AG09309 (cell line): Measurements from ENCODE around the gene PLEKHA4.
"Not testable (repeated sequence)": the region's sequence is repeated elsewhere in the genome, so short reads cannot be mapped to it uniquely, and the experiment has no call there.

Experiments used
- DNase-seq: peaks from one replicate; pipeline ENCODE4 v3.0.0-alpha.2; 2010; ENCODE audit warnings: low read depth
- H3K4me3 ChIP-seq: 2 replicates; pipeline ENCODE4 v1.5.1; 2011; ENCODE audit warnings: mild to moderate bottlenecking, low read depth, low read length, moderate library complexity; ENCODE audit not compliant: control insufficient read depth
- TF ChIP-seq, protein P1 (sequence below): IDR thresholded peaks from 2 replicates; pipeline ENCODE4 v1.5.1; 2011; ENCODE audit warnings: mild to moderate bottlenecking, low read depth, low read length, inconsistent platforms; ENCODE audit not compliant: insufficient read depth, control insufficient read depth; ENCODE audit errors: missing control alignments

The PLEKHA4 gene

DNA sequence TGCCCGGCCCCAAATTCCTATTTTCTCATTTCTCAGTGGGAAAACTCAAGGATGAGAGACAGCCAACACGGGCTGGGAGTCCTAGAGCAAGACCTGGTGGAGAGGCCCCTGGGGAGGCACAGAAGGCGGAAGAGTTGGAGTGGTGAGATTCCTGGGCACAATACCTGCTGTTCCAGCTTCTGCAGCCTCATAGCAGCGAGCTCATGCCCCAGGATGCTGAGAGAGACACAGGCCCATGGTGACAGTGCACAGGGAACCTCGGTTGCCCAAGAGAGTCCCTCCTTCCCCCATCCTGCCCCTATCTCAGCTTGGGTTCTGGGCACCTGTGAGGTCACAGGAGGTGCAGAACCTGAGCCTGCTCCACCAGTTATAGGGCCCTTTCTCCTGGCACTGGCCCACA, 28.8 kb upstream of the PLEKHA4 start:
- H3K4me3 ChIP-seq, result no peak overlapping the region
- DNase-seq, result no peak
- TF ChIP-seq, protein P1, sequence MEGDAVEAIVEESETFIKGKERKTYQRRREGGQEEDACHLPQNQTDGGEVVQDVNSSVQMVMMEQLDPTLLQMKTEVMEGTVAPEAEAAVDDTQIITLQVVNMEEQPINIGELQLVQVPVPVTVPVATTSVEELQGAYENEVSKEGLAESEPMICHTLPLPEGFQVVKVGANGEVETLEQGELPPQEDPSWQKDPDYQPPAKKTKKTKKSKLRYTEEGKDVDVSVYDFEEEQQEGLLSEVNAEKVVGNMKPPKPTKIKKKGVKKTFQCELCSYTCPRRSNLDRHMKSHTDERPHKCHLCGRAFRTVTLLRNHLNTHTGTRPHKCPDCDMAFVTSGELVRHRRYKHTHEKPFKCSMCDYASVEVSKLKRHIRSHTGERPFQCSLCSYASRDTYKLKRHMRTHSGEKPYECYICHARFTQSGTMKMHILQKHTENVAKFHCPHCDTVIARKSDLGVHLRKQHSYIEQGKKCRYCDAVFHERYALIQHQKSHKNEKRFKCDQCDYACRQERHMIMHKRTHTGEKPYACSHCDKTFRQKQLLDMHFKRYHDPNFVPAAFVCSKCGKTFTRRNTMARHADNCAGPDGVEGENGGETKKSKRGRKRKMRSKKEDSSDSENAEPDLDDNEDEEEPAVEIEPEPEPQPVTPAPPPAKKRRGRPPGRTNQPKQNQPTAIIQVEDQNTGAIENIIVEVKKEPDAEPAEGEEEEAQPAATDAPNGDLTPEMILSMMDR, result no peak

DNA sequence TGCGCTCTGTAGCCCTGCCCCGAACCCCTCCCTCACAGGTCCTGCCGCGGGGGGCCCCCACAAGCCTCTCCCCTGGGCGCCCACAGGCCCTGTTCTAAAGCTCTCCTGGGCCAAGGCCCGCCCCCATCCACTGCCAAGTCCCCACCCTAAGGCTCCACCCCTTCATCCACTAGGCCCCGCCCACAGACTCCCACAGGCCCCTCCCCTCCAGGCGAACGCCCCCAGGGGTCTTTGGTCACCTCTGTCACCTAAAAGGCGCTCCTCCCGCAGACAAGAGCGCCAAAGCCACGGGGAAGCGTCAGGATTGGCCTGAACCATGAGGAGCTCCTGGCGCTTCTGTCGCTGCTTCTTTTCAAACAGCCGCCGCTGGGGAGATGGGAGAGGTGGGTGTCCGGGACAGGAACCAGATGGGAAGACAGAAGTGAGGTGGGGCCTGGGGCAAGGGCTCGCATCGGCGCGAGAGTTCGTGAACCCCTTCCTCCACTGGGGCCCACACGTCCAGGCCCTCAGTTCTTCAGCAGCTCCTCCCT, 27.8 kb upstream of the PLEKHA4 start:
- H3K4me3 ChIP-seq, result no peak overlapping the region
- no peak for DNase-seq
- TF ChIP-seq, protein P1, result no peak

DNA sequence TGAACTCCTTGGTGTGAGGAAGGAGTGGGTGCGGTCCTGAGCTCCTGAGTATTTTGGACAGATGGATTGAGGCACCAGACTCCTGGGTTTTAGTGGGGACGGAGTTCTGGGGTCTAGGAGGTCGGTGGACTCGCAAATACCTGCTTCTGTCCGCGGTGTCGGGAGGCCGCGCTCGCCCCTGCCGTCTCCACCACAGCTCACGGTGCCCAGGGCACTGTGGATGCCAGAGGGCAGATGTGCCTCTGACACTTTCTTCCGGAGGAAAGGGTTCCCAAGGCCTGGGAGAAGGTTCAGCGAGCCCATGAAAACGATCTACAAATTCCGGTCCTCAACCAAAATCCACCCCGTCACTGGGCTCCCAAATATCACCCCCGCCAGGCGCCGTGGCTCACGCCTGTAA, 26.8 kb upstream of the PLEKHA4 start:
- no peak for DNase-seq
- TF ChIP-seq, protein P1, result no peak
- H3K4me3 ChIP-seq, result no peak overlapping the region

DNA sequence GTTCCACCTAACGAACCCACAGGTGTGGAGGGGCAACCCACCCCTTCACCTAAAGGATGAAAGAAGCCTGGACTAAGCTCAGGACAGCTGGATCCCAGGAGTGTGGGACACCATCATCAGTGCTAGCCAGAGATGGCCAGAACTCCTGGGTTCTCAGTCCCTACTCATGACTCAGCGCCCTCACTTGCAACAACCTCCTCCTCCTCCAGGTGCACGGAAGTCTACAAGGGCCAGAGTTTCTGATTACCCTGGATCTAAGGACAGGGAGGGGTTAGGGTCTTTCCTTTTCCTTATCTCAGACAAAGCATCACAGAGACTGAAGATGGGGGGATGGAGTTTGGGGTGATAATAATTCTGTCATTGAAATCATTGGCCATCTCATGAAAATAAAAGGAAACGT, 22.1 kb upstream of the PLEKHA4 start:
- no peak overlapping the region for H3K4me3 ChIP-seq
- TF ChIP-seq, protein P1, result no peak
- DNase-seq, result no peak

DNA sequence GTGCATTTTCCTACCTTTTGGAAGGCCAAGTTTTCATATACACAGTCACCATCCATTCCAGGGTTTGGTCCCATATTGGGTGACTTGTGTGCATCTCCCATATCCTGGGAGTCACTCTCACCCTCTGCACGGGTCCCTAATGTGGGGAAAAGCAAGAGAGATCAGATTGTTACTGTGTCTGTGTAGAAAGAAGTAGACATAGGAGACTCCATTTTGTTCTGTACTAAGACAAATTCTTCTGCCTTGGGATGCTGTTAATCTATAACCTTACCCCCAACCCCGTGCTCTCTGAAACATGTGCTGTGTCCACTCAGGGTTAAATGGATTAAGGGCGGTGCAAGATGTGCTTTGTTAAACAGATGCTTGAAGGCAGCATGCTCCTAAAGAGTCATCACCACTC, 21.1 kb upstream of the PLEKHA4 start:
- H3K4me3 ChIP-seq, DNase-seq: not testable (repeated sequence)

DNA sequence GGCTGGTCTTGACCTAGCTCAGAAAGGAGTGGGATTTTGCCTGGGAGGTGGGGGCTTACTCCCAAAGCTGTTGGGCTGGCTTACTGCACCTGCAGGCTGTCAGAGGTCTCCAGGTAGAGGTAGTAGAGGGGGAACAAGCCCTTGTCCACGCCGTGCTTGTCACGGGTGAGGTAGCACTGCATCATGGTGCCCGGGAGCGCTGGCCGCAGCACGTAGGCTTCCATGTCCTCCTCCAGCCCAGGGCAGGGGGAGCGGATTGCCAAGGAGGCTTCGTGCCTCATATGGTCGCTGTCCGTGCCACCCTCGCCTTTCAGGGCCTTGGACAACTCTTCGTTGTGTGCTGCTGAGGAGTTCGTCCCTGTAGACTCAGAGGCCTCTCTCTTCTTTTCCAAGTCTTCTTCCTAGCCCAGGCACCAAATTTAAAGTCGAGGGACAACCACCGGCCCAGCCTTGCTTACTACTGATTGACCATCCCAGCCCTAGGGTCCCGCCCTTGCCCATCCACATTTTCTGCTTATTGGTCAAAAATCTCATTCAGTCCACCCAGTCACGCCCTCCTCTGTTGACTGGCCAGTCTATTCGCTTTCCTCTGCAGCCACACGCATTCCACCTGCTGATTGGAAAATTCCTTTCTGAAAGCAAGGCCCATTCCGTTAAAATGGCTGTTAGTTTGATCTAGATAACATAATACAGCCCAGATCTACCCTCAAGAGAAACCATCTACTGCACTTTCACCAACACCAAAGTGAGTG, 19.6 kb upstream of the PLEKHA4 start:
- H3K4me3 ChIP-seq, result no peak overlapping the region
- DNase-seq, result no peak
- TF ChIP-seq, protein P1, result no peak

DNA sequence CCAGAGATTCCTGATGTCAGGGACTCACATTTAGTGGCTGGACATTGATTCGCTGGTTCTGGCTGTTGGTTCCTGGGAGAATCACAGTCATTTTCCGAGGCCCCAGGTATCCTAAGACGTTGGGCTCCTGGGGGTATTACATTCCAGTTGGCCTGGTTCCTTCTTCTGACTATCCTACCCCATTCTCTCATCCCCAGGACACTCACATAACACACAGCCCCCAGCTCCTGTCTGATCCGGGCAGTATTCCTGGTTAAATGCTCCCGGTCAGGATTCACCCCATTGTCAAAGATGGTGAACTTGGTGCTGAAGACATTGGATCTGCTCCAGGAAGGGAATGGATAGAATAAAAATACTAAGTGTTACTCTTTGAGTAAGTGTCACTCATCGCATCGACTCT, 15.3 kb upstream of the PLEKHA4 start:
- TF ChIP-seq, protein P1, result no peak
- DNase-seq, result no peak
- no peak overlapping the region for H3K4me3 ChIP-seq
